ENCODE measurements around the gene ZNF519. TPM values are rescaled to one million over a fixed set of nuclear protein-coding genes. Genes with fewer than 3 reads are reported as not detected.

ZNF519 gene
- total RNA-seq, 2 donors from 2014 or later: 2.6 to 6.5 TPM

DNA sequence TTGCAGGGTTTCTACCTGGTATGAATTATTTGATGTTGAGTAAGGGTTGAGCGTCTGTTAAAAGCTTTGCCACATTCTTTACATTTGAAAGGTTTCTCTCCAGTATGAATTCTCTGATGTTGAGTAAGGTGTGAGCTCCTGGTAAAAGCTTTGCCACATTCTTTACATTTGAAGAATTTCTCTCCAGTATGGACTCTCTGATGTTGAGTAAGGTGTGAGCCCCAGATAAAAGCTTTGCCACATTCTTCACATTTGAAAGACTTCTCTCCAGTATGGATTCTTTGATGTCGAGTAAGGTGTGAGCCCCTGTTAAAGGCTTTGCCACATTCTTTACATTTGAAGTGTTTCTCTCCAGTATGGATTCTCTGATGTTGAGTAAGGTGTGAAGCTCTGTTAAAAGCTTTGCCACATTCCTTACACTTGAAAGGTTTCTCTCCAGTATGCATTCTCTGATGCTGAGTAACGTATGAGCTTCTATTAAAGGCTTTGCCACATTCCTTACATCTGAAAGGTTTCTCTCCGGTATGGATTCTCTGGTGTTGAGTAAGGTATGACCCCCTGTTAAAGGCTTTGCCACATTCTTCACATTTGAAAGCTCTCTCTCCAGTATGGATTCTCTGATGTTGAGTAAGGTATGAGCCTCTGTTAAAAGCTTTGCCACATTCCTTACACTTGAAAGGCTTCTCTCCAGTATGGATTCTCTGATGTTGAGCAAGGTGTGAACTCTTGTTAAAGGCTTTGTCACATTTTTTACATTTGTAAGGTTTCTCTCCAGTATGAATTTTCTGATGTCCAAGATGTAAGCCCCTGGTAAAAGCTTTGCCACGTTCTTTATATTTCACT, 27.1 kb downstream of the ZNF519 start:
- Histone ChIP-seq H3K4me1 (replicated peaks) (no peaks in the 10 kb centered on the region), H3K4me3 (no peak overlapping the region), H3K36me3 (no peaks in the 10 kb centered on the region), H3K9me3 (no peaks in the 10 kb centered on the region), H3K27me3 (replicated peaks; ENCODE audit: insufficient read depth) (no peaks in the 10 kb centered on the region), H3K27ac (no peak overlapping the region)
- no peak for TF ChIP-seq CTCF (IDR thresholded peaks at IDR 0.05)
- no peak for TF ChIP-seq POLR2AphosphoS5 (IDR thresholded peaks at IDR 0.05)
- TF ChIP-seq POLR2A (IDR thresholded peaks at IDR 0.05): no peak
- DNase-seq (ENCODE audit: low spot score): no peak
- intact Hi-C loops (cut with DNase I): no loop called here
- 92% methylated on average over 5 of the region's 5 CpGs for WGBS

GRCh38 chr18:14104201-14104600, 28.0 kb downstream of the ZNF519 start:
- no peak overlapping the region for H3K27ac ChIP-seq
- no peak for DNase-seq (ENCODE audit: low spot score)
- H3K9me3 ChIP-seq: no peaks in the 10 kb centered on the region
- H3K4me1 ChIP-seq (replicated peaks): no peaks in the 10 kb centered on the region
- WGBS: 96% methylated on average over 2 of the region's 2 CpGs
- intact Hi-C loops (cut with DNase I): no loop called here
- H3K27me3 ChIP-seq (replicated peaks; ENCODE audit: insufficient read depth): no peaks in the 10 kb centered on the region
- no peaks in the 10 kb centered on the region for H3K36me3 ChIP-seq
- TF ChIP-seq CTCF (IDR thresholded peaks at IDR 0.05) (no peak), POLR2A (IDR thresholded peaks at IDR 0.05) (no peak), POLR2AphosphoS5 (IDR thresholded peaks at IDR 0.05) (no peak)
- no peak overlapping the region for H3K4me3 ChIP-seq

DNA sequence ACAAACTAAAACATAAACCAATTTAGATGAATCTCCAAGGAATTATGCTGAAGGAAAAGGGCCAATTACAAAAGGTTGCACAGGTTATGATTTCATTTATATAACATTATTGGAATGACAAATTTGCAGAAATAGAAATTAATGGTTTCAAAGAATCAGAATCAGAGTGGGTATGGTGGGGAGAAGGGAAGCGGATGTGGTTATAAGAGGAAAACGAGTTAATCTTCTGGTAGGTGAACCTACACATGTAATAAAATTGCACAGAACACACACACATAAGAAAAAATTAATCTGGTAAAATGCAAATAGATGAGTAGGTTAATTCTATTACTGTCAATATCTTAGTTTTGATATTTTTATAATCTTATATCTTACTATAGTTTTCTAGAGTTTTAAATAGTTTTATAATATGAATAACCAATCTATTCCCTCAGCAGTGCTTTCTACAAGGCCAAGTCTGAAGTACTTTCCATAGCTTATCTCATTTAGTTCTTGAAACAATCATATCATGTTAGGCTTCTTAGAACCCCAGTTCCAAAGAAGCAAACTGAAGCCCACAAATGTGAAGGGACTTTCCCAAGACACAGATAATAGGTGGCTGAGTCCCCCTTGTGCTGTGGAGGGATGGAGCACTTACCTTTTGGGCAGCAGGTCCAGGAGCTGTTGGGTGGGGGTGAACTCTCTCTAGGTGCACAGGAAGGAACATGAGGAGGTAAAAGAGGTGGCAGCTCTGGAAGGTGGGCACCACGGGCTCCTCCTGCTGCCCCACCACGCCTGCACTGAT, 31.5 kb downstream of the ZNF519 start:
- intact Hi-C loops (cut with DNase I): no loop called here
- Histone ChIP-seq H3K4me3 (no peak overlapping the region), H3K9me3 (no peaks in the 10 kb centered on the region), H3K27ac (no peak overlapping the region), H3K4me1 (replicated peaks) (no peaks in the 10 kb centered on the region), H3K27me3 (replicated peaks; ENCODE audit: insufficient read depth) (no peaks in the 10 kb centered on the region), H3K36me3 (no peaks in the 10 kb centered on the region)
- WGBS: 93% methylated on average over 4 of the region's 4 CpGs
- no peak for DNase-seq (ENCODE audit: low spot score)
- TF ChIP-seq CTCF (IDR thresholded peaks at IDR 0.05) (no peak), POLR2A (IDR thresholded peaks at IDR 0.05) (no peak), POLR2AphosphoS5 (IDR thresholded peaks at IDR 0.05) (no peak)

GRCh38 chr18:14098428-14098827, 33.8 kb downstream of the ZNF519 start:
- H3K36me3 ChIP-seq: no peaks in the 10 kb centered on the region
- no peak overlapping the region for H3K27ac ChIP-seq
- H3K4me1 ChIP-seq (replicated peaks): no peaks in the 10 kb centered on the region
- no peak for TF ChIP-seq POLR2A (IDR thresholded peaks at IDR 0.05)
- no peak for TF ChIP-seq POLR2AphosphoS5 (IDR thresholded peaks at IDR 0.05)
- TF ChIP-seq CTCF (IDR thresholded peaks at IDR 0.05): no peak
- intact Hi-C loops (cut with DNase I): no loop called here
- 70% methylated on average over 6 of the region's 6 CpGs for WGBS
- H3K9me3 ChIP-seq: no peaks in the 10 kb centered on the region
- no peak overlapping the region for H3K4me3 ChIP-seq
- no peak for DNase-seq (ENCODE audit: low spot score)
- H3K27me3 ChIP-seq (replicated peaks; ENCODE audit: insufficient read depth): no peaks in the 10 kb centered on the region

All from prostate gland (tissue), 2 donors.